HG03103 (cell line): ENCODE data around the gene CACHD1.
"Not testable (repeated sequence)": the region's sequence is repeated elsewhere in the genome, so short reads cannot be mapped to it uniquely, and the experiment has no call there.

ENCODE experiments used
- ATAC-seq: cut with Tn5 transposase; IDR thresholded peaks from one replicate; pipeline ENCODE4 v1.9.1; 2021; ENCODE audit warnings: low read depth; ENCODE audit not compliant: unreplicated experiment

CACHD1 gene

GRCh38 chr1:64686828-64687724, 217.1 kb downstream of the CACHD1 start:
- peak; percentile 79 for ATAC-seq

GRCh38 chr1:64687725-64688327, 217.9 kb downstream of the CACHD1 start:
- ATAC-seq = no peak

GRCh38 chr1:64691626-64692025, 221.7 kb downstream of the CACHD1 start:
- ATAC-seq = no peak

- ATAC-seq = no peak
These were observed 223.0 kb downstream of the CACHD1 start for GRCh38 chr1:64692911-64693310.

GRCh38 chr1:64693406-64693805, 223.5 kb downstream of the CACHD1 start:
- no peak for ATAC-seq

- ATAC-seq = no peak
These were observed 226.9 kb downstream of the CACHD1 start for GRCh38 chr1:64696879-64697278.

GRCh38 chr1:64699327-64699726, 229.4 kb downstream of the CACHD1 start:
- no peak for ATAC-seq

GRCh38 chr1:64701071-64701470, 231.1 kb downstream of the CACHD1 start:
- ATAC-seq = no peak

GRCh38 chr1:64701886-64702285, 232.0 kb downstream of the CACHD1 start:
- ATAC-seq = no peak

GRCh38 chr1:64702670-64703069, 232.7 kb downstream of the CACHD1 start:
- not testable (repeated sequence) for ATAC-seq

- ATAC-seq = no peak
These were observed 233.7 kb downstream of the CACHD1 start for GRCh38 chr1:64703600-64703999.

GRCh38 chr1:64705591-64705990, 235.7 kb downstream of the CACHD1 start:
- no peak for ATAC-seq

- no peak for ATAC-seq
These were observed 241.3 kb downstream of the CACHD1 start for GRCh38 chr1:64711266-64711665.

GRCh38 chr1:64712049-64712448, 242.1 kb downstream of the CACHD1 start:
- no peak for ATAC-seq

GRCh38 chr1:64715186-64715585, 245.3 kb downstream of the CACHD1 start:
- ATAC-seq = no peak

GRCh38 chr1:64721135-64721534, 251.2 kb downstream of the CACHD1 start:
- no peak for ATAC-seq

GRCh38 chr1:64721576-64722145, 251.7 kb downstream of the CACHD1 start:
- ATAC-seq = no peak

- no peak for ATAC-seq
These were observed 257.9 kb downstream of the CACHD1 start for GRCh38 chr1:64727861-64728260.

- no peak for ATAC-seq
These were observed 263.8 kb downstream of the CACHD1 start for GRCh38 chr1:64733581-64734286.

- ATAC-seq = no peak
These were observed 264.3 kb downstream of the CACHD1 start for GRCh38 chr1:64734287-64734652.

- not testable (repeated sequence) for ATAC-seq
These were observed 270.8 kb downstream of the CACHD1 start for GRCh38 chr1:64740687-64741086.
